Psoas muscle (tissue), 8 donors: ENCODE data around the gene MAGI2. TPM values are rescaled to one million over a fixed set of nuclear protein-coding genes. Genes with fewer than 3 reads are reported as not detected.
"Not testable (repeated sequence)": the region's sequence is repeated elsewhere in the genome, so short reads cannot be mapped to it uniquely, and the experiment has no call there.

Experiments
- ATAC-seq, 4 donors: fragments of 200-7000 bp; cut with Tn5 transposase; one replicate each; pipeline ENCODE4 v1.9.1; 2020; ENCODE audit warnings: moderate library complexity in 3 of 4, mild to moderate bottlenecking in 2 of 4
- DNase-seq, 2 donors: peaks; one replicate each; pipeline ENCODE4 v3.0.0-alpha.2; 2020
- H3K27ac ChIP-seq: fragments of 200-600 bp; one replicate; pipeline ENCODE4 v1.8.0; 2022
- H3K27me3 ChIP-seq, 3 donors: fragments of 200-600 bp in 1 of 3; one replicate each; pipeline versions ENCODE4 v1.6.1 to v1.8.0; 2013 to 2022; ENCODE audit warnings: low read length in 2 of 3, mild to moderate bottlenecking in 2 of 3, moderate library complexity in 1 of 3; ENCODE audit not compliant: insufficient read depth in 3 of 3
- H3K36me3 ChIP-seq, 2 donors: fragments of 200-600 bp in 1 of 2; one replicate each; pipeline versions ENCODE4 v1.6.1 to v1.8.0; 2013 to 2022; ENCODE audit warnings: low read depth in 1 of 2, mild to moderate bottlenecking in 1 of 2, moderate library complexity in 1 of 2; ENCODE audit not compliant: insufficient read depth in 1 of 2
- H3K4me1 ChIP-seq: fragments of 200-600 bp; one replicate; pipeline ENCODE4 v1.8.0; 2022
- H3K4me3 ChIP-seq: fragments of 200-600 bp; one replicate; pipeline ENCODE4 v1.8.0; 2022; ENCODE audit warnings: mild to moderate bottlenecking
- H3K9me3 ChIP-seq: fragments of 200-600 bp; one replicate; pipeline ENCODE4 v1.8.0; 2022
- CTCF ChIP-seq: fragments of 200-600 bp; IDR thresholded peaks from one replicate; pipeline ENCODE4 v1.8.0; 2022; ENCODE audit warnings: antibody characterized with exemption
- WGBS, 3 donors: extraction: QIAGEN DNeasy Blood & Tissue Kit; methylation state at CpG; one replicate each; pipeline versions ENCODE4 v1.1.6 to v1.1.7; 2013; 5-methylcytosine and 5-hydroxymethylcytosine counted together
- intact Hi-C, 2 donors: fragments of 100-400 bp; cut with DNase I; formaldehyde crosslinking; loops; one replicate each; pipeline versions ENCODE4 v1.11.0 to v1.14.2; 2022
- polyA plus RNA-seq, 3 donors: library from polyadenylated mRNA; stranded (reverse); fragments of 200-250 nt; gene quantifications; one replicate each; pipeline ENCODE4 v1.2.3, GENCODE V29; 2013
- total RNA-seq, 4 donors: library from RNA; stranded (reverse); fragmentation: NEBNext Ultra II Directional in 2 of 4; extraction: Animal tissue kit (Norgen Biotek cat#: 25700) in 2 of 4; gene quantifications; one replicate each; pipeline versions ENCODE4 v1.2.1 to v1.2.4, GENCODE V29; 2021 to 2023
- donor health status: healthy with polysubstance abuse.
- donor health status: DM: no; HTN: no; CAD: no; lungs with moderate emphysema.
- donor health status: Bipolar disorder and iron deficiency.
- donor health status: healthy.
- donor health status: DM: yes; HTN: yes; CAD: no.
- donor health status: DM: no; HTN: no; CAD: no.
- donor health status: DM: no; HTN: no; CAD: no.
- donor health status: DM: yes; HTN: yes; CAD: no.

Gene MAGI2
- total and polyA plus RNA-seq, 7 donors: 0.46 to 2.5 (median 1.4) TPM

- Histone ChIP-seq H3K27me3 (no peaks in the 10 kb centered on the region), H3K4me1 (no peaks in the 10 kb centered on the region), H3K36me3 (no peaks in the 10 kb centered on the region), H3K4me3 (no peak overlapping the region), H3K27ac (no peak overlapping the region), H3K9me3 (no peaks in the 10 kb centered on the region)
- peak in 3 of 4 donors; percentile 37 to 79 (median 53) for ATAC-seq
- WGBS, 3 donors: 4 to 10% (median 10%) methylated on average over 2 of the region's 2 CpGs
- peak; percentile 66 for TF ChIP-seq CTCF
- intact Hi-C loops: loop anchor here (5.0 to 10.0 kb wide), 3 partner anchors 267 to 667 kb away; no protein-coding TSS in a partner anchor
- DNase-seq: no peak
Measured at GRCh38 chr7:78510580-78511188, 942.8 kb downstream of the MAGI2 start.

DNA sequence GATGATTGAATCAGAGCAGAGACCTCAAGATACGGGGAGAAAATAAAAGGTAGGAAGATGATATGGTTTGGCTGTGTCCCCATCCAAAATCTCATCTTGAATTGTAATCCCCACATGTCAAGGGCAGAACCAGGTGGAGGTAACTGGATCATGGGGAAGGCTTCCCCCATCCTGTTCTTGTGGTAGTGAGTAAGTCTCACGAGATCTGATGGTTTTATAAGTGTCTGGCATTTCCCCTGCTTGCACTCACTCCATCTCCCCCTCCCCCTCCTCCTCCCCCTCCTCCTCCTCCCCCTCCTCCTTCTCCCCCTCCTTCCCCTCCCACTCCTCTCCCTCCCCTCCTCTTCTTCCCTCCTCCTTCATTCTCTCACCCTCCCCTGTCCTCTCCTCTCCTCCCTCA lies 950.2 kb downstream of the MAGI2 start:
- WGBS, 3 donors: 54 to 68% (median 64%) methylated on average over 2 of the region's 2 CpGs
- intact Hi-C loops, H3K27ac ChIP-seq, ATAC-seq, DNase-seq, H3K27me3 ChIP-seq, H3K36me3 ChIP-seq, H3K4me1 ChIP-seq, H3K4me3 ChIP-seq, H3K9me3 ChIP-seq: not testable (repeated sequence)

- Histone ChIP-seq H3K9me3 (no peaks in the 10 kb centered on the region), H3K4me3 (no peak overlapping the region), H3K36me3 (no peaks in the 10 kb centered on the region), H3K27me3 (no peaks in the 10 kb centered on the region), H3K4me1 (no peaks in the 10 kb centered on the region), H3K27ac (no peak overlapping the region)
- WGBS, 3 donors: 91 to 98% (median 94%) methylated on average over 2 of the region's 2 CpGs
- no peak for ATAC-seq
- intact Hi-C loops: no loop called here
- no peak for TF ChIP-seq CTCF
- no peak for DNase-seq
Measured at GRCh38 chr7:78501064-78501463, 952.4 kb downstream of the MAGI2 start.

DNA sequence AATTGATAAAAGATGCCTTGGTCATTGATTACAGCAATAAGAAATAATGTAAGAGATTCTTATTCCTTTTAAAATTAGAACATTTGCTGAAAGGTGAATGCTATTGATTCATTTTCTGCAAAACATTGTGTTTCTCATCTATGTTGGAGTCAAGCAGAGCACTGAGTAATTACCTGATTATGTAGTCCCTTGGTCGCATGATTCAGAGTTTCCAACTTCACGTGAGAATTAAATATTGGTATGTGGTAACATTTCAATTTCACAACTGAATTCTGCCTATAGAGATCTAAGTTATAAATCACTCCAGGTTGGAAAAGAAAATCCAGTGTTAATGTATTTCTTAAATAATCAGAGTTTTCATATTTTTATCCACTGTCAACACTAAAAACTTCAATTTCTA lies 953.5 kb downstream of the MAGI2 start:
- no peak overlapping the region for H3K4me3 ChIP-seq
- H3K4me1 ChIP-seq: no peaks in the 10 kb centered on the region
- no peaks in the 10 kb centered on the region for H3K9me3 ChIP-seq
- DNase-seq (no peak), ATAC-seq (no peak)
- intact Hi-C loops: no loop called here
- TF ChIP-seq CTCF: no peak
- no peak overlapping the region for H3K27ac ChIP-seq
- H3K36me3 ChIP-seq: no peaks in the 10 kb centered on the region
- 86 to 92% (median 86%) methylated on average over 2 of the region's 2 CpGs for WGBS, 3 donors
- no peaks in the 10 kb centered on the region for H3K27me3 ChIP-seq

DNA sequence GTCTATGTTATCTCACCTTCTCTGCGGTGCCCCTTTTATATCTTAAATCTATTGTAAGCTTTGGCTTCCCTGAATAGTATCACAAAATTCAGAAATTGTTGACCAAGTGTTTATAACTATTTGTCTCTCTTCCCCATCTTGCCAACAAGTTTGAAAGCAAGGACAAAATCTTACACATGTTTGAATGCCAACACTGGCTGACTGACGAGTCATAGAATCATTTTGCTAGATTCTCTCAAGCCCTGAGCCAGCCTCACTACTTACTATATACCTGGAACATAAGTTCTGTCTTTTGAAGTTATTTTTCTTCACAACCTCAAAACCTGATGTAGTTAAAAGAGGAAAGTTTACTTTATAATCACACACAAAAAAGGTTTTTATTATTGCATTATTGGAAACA lies 954.2 kb downstream of the MAGI2 start:
- Histone ChIP-seq H3K36me3 (no peaks in the 10 kb centered on the region), H3K27ac (no peak overlapping the region), H3K4me3 (no peak overlapping the region), H3K27me3 (no peaks in the 10 kb centered on the region), H3K4me1 (no peaks in the 10 kb centered on the region), H3K9me3 (no peaks in the 10 kb centered on the region)
- TF ChIP-seq CTCF: no peak
- ATAC-seq (no peak), DNase-seq (no peak)
- intact Hi-C loops: no loop called here
- 74 to 80% (median 75%) methylated on average over 2 of the region's 2 CpGs for WGBS, 3 donors
